C4-2B (cell line): ENCODE results near the gene JAK3.

Experiments used
- H3K27ac ChIP-seq: fragments of 450-650 bp; 2 replicates; pipeline ENCODE4 v1.5.1; 2017
- CTCF ChIP-seq: fragments of 450-650 bp; conservative IDR thresholded peaks from 2 replicates; pipeline ENCODE4 v1.5.1; 2017; ENCODE audit warnings: mild to moderate bottlenecking
- ZFX ChIP-seq: fragments of 450-650 bp; IDR thresholded peaks from 2 replicates; pipeline ENCODE4 v1.6.1; 2017

The JAK3 gene

DNA sequence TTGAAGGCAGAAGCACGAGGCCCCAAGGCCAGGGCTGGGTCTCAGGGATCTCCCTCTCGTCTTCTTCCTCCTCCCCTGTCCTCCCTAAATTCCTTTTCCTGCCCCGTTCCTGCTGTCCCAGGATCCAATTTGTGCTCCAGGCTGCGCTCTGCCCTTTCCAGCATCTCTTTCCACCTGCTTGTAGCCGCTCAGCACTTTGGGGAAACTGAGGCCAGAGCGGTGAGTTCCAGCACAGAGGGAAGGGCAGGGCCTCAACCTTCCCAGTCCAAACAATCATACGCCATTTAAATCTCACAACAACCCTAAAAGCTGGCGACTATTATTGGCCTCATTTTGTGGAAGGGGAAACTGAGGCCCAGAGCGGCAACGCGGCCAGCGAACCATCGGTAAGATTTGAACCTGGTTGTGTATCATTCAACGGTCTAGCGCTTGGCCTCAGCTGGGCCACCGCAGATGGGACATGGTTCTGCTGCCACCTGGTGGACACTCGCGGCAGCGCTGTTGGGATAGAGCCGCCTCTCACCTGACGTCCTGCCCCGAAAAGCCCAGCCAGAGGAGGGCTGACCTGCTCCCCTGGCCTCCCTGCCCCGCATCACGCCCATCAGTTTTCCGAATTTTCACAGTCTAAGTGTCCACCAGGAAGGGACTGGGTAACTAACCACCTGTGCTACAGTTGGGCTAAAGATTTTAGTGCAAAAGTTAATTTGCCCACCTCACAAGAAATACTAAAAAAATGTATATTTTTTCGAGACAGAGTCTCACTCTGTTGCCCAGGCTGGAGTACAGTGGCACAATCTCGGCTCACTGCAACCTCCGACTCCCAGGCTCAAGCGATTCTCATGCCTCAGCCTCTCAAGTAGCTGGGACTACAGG, 7.7 kb upstream of the JAK3 start:
- H3K27ac ChIP-seq, result no peak overlapping the region
- TF ChIP-seq ZFX (no peak), CTCF (peak; percentile 98)

GRCh38 chr19:17854061-17854460, 6.3 kb upstream of the JAK3 start:
- no peak overlapping the region for H3K27ac ChIP-seq
- TF ChIP-seq ZFX, result no peak
- TF ChIP-seq CTCF, result no peak

GRCh38 chr19:17848595-17849292, 962 bp upstream of the JAK3 start:
- no peak for TF ChIP-seq ZFX
- TF ChIP-seq CTCF, result no peak
- H3K27ac ChIP-seq, result no peak overlapping the region

DNA sequence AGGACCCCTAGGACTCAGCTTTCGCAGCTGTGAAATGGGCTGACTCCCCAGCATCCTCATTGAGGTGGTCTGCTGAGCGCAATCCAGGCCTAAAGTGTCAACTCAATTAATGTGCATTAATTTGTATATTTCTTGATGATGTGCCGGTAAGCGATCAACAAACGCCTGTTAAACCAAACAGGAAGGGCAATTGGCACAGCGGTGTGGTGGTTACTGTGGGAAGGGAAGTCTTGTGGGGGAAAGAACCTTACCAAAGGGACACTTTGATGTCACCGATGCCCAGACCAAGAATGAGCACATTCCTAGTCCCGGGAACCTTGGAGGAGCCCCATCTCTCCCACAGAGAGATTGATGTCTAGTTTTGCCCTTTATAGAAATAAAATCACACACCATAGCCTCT, 1.6 kb downstream of the JAK3 start:
- no peak overlapping the region for H3K27ac ChIP-seq
- TF ChIP-seq ZFX (no peak), CTCF (no peak)

GRCh38 chr19:17843908-17844490, 3.8 kb downstream of the JAK3 start:
- TF ChIP-seq ZFX, result no peak
- no peak for TF ChIP-seq CTCF
- no peak overlapping the region for H3K27ac ChIP-seq

DNA sequence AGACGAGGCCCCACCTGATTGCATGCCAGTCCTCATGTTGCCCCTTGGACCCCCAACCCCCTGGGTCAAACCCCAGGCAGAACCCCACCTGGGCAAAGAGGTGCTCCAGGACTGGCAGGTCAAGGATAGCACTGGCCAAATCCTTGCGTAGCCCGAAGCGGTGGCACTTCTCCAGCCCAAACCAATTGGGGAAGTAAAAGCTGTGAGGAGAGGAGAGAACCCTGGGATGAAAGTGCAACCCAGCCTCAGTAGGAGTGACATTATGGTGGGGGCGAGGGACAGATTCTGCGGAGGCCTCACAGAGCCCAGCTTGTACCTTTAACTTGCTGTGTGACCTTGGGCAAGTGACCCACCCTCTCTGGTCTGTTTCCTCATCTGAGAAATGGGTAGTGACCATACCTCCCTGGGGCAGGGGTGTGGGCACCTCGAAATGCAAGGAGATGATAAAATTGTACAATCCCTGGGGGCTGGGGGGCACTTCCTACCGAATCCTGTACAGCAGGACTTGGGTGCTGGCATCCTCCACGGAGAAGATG, 4.4 kb downstream of the JAK3 start:
- TF ChIP-seq ZFX, result no peak
- no peak for TF ChIP-seq CTCF
- no peak overlapping the region for H3K27ac ChIP-seq
